HG02852 (cell line): ENCODE results near the gene VASH1.

Source experiments
- ATAC-seq: cut with Tn5 transposase; IDR thresholded peaks from one replicate; pipeline ENCODE4 v1.9.1; 2021; ENCODE audit warnings: mild to moderate bottlenecking, moderate library complexity; ENCODE audit not compliant: unreplicated experiment

VASH1 gene

GRCh38 chr14:76827696-76828296, 66.5 kb downstream of the VASH1 start:
- ATAC-seq: no peak

DNA sequence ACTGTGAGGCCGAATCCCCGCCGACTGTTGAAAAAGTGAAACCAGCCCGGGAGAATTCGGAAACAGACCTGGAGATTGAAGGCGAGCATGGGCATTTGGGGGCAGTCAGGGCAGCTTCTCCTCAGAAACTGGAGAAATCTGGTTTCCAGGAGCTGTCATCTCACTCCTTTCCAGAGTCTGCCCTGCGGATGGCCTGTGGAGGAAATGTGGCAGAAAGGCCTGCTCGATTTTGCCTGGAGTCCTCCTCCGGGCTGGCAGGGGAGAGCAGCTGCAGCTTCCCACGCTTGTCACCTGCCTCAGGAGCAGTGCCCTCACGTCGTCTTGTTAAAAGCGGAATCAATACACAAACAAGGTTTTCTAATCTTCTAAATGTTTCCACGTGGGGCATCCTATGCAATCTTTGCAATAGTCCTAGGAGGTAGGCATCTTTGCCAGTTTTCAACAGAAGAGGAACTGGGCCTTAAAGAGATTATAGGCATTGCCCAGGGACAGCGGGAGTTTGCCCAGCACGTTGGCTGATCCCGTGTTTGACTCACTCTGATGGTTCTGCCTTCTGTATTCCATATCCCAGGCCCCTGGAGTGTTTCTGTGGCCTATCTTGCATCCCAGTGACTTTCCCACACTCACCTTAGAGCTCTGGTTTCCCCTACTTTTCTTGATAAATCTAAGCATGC, 67.2 kb downstream of the VASH1 start:
- no peak for ATAC-seq

DNA sequence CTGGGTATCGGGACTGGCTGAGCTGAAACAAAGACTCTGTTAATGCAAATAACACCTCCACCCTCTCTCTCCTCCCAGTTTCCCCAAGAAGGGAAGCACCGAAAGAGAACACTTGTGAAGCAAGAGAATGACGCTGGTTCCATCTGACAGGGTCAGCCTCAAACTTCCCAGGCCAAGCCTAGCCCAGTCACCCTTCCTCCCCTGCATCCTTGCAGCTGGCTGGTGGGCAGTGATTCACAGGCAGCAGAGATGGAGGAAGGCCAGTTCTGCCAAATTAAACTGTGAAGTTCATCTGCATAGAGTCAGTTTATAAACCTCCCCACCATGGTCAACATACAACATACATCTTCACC, 67.7 kb downstream of the VASH1 start:
- ATAC-seq: no peak

GRCh38 chr14:76829650-76830421, 68.6 kb downstream of the VASH1 start:
- no peak for ATAC-seq

- no peak for ATAC-seq
Measured at GRCh38 chr14:76830556-76830955, 69.3 kb downstream of the VASH1 start.

DNA sequence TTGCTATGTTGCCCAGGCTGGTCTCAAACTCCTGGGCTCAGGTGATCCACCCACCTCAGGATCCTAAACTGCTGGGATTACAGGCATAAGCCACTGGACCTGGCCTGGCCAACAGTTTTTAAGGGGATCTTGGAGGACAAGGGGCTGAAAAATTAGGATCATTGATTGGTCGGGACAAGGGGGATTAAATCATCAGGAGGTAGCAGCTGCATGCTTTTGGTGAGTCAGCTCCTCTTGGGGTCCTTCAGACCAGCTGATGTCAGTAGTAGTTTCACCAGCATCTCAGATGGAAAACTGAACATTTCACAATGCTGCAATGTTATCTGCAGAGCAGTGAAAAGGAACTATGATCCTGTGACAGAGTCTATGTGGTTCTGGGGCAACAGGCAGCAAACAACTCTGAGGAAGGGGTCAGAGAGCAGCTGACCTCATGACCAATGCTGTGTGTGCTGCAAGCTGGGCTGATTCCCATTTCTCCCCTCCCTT, 71.3 kb downstream of the VASH1 start:
- ATAC-seq: no peak
